Tibial artery (tissue), 4 donors: ENCODE results near the gene FREM1.
"Not testable (repeated sequence)": the region's sequence is repeated elsewhere in the genome, so short reads cannot be mapped to it uniquely, and the experiment has no call there.

Source experiments
- DNase-seq, 2 donors: peaks; one replicate each; pipeline ENCODE4 v3.0.0-alpha.2; 2019
- H3K27ac ChIP-seq, 2 donors: fragments of 200-600 bp; sonication (generic) in 1 of 2; 1 replicate in 1 of 2; 2 replicates in 1 of 2; pipeline ENCODE4 v1.5.1; 2018 to 2019; ENCODE audit warnings: mild to moderate bottlenecking in 1 of 2
- H3K27me3 ChIP-seq, 2 donors: fragments of 200-600 bp; sonication (generic) in 1 of 2; one replicate each; pipeline versions ENCODE4 v1.5.1 to v1.6.0; 2016 to 2019
- H3K36me3 ChIP-seq, 3 donors: fragments of 200-600 bp; sonication (generic) in 2 of 3; one replicate each; pipeline ENCODE4 v1.5.1; 2016 to 2019; ENCODE audit warnings: mild to moderate bottlenecking in 2 of 3
- H3K4me1 ChIP-seq, 4 donors: fragments of 200-600 bp; sonication (generic) in 2 of 4; 1 replicate in 3 of 4; 2 replicates in 1 of 4; pipeline ENCODE4 v1.5.1; 2016 to 2019
- H3K4me3 ChIP-seq, 2 donors: fragments of 200-600 bp; sonication (generic) in 1 of 2; 1 replicate in 1 of 2; 2 replicates in 1 of 2; pipeline ENCODE4 v1.5.1; 2018 to 2019; ENCODE audit warnings: mild to moderate bottlenecking in 2 of 2
- H3K9me3 ChIP-seq, 3 donors: fragments of 200-600 bp; sonication (generic) in 1 of 3; one replicate each; pipeline ENCODE4 v1.5.1; 2016 to 2019
- CTCF ChIP-seq, 2 experiments: fragments of 200-600 bp in 1 of 2; fragments of 450-650 bp in 1 of 2; IDR thresholded peaks; one replicate each; pipeline ENCODE4 v1.5.1; 2017 to 2019; ENCODE audit warnings: antibody characterized with exemption in 2 of 2, mild to moderate bottlenecking in 1 of 2, moderate library complexity in 1 of 2
- intact Hi-C: fragments of 100-400 bp; cut with DNase I; formaldehyde crosslinking; loops from one replicate; pipeline ENCODE4 v1.15.0; 2023; ENCODE audit warnings: low total_unique reads

The FREM1 gene

GRCh38 chr9:14923701-14924100 is 13.5 kb upstream of the FREM1 start:
- Histone ChIP-seq H3K27ac (no peak overlapping the region), H3K4me3 (no peak overlapping the region), H3K27me3 (no peaks in the 10 kb centered on the region), H3K4me1 (peaks cover 0 to 5% (median 2%) of the 10 kb centered on the region in 4 donors), H3K36me3 (no peaks in the 10 kb centered on the region), H3K9me3 (no peaks in the 10 kb centered on the region)
- DNase-seq, result no peak
- TF ChIP-seq CTCF (IDR thresholded peaks at IDR 0.05), result no peak
- intact Hi-C loops, result loop anchor here (2.0 kb wide), 1 partner anchor 71 kb away; no protein-coding TSS in a partner anchor

- H3K36me3 ChIP-seq, H3K27ac ChIP-seq, H3K27me3 ChIP-seq, intact Hi-C loops, H3K4me3 ChIP-seq, H3K4me1 ChIP-seq, DNase-seq, H3K9me3 ChIP-seq: not testable (repeated sequence)
These were observed 10.6 kb upstream of the FREM1 start for GRCh38 chr9:14920805-14921204.

GRCh38 chr9:14913366-14913765 is 3.1 kb upstream of the FREM1 start:
- Histone ChIP-seq H3K4me3 (no peak overlapping the region), H3K4me1 (peaks cover 0 to 9% (median 7%) of the 10 kb centered on the region in 4 donors), H3K36me3 (no peaks in the 10 kb centered on the region), H3K9me3 (no peaks in the 10 kb centered on the region), H3K27me3 (no peaks in the 10 kb centered on the region), H3K27ac (no peak overlapping the region)
- DNase-seq, result no peak
- intact Hi-C loops, result no loop called here
- no peak for TF ChIP-seq CTCF (IDR thresholded peaks at IDR 0.05)

GRCh38 chr9:14912859-14913258 is 2.6 kb upstream of the FREM1 start:
- H3K27ac ChIP-seq, result no peak overlapping the region
- H3K9me3 ChIP-seq, result no peaks in the 10 kb centered on the region
- intact Hi-C loops, result no loop called here
- no peak overlapping the region for H3K4me3 ChIP-seq
- no peak for DNase-seq
- no peaks in the 10 kb centered on the region for H3K27me3 ChIP-seq
- no peak for TF ChIP-seq CTCF (IDR thresholded peaks at IDR 0.05)
- peaks cover 0 to 14% (median 9%) of the 10 kb centered on the region in 4 donors for H3K4me1 ChIP-seq
- no peaks in the 10 kb centered on the region for H3K36me3 ChIP-seq

GRCh38 chr9:14911046-14911445 is 818 bp upstream of the FREM1 start:
- H3K27ac ChIP-seq, result peak overlapping the region; percentile 63 to 73
- intact Hi-C loops, result no loop called here
- H3K36me3 ChIP-seq, result no peaks in the 10 kb centered on the region
- H3K4me3 ChIP-seq, result no peak overlapping the region
- TF ChIP-seq CTCF (IDR thresholded peaks at IDR 0.05), result no peak
- DNase-seq, result no peak
- peaks cover 0 to 32% (median 16%) of the 10 kb centered on the region in 4 donors for H3K4me1 ChIP-seq
- H3K9me3 ChIP-seq, result no peaks in the 10 kb centered on the region
- H3K27me3 ChIP-seq, result no peaks in the 10 kb centered on the region

GRCh38 chr9:14909601-14909960 is 647 bp downstream of the FREM1 start:
- intact Hi-C loops, result no loop called here
- no peak for DNase-seq
- H3K36me3 ChIP-seq, result no peaks in the 10 kb centered on the region
- peak overlapping the region; percentile 53 to 56 for H3K4me3 ChIP-seq
- no peaks in the 10 kb centered on the region for H3K27me3 ChIP-seq
- peak overlapping the region; percentile 63 to 73 for H3K27ac ChIP-seq
- H3K9me3 ChIP-seq, result no peaks in the 10 kb centered on the region
- peaks cover 0 to 47% (median 18%) of the 10 kb centered on the region in 4 donors for H3K4me1 ChIP-seq
- no peak for TF ChIP-seq CTCF (IDR thresholded peaks at IDR 0.05)
